ENCODE data around the gene ANKRD16.
"Not testable (repeated sequence)": the region's sequence is repeated elsewhere in the genome, so short reads cannot be mapped to it uniquely, and the experiment has no call there.

ANKRD16 gene

GRCh38 chr10:5833814-5834213 lies 55.9 kb downstream of the ANKRD16 start:
- no peak for DNase-seq (ENCODE audit: low read depth)

- no peak for DNase-seq (ENCODE audit: low read depth)
These were observed 56.7 kb downstream of the ANKRD16 start for GRCh38 chr10:5832946-5833345.

GRCh38 chr10:5831446-5831782 lies 58.3 kb downstream of the ANKRD16 start:
- no peak for DNase-seq (ENCODE audit: low read depth)

GRCh38 chr10:5830629-5831445 lies 58.9 kb downstream of the ANKRD16 start:
- DNase-seq (ENCODE audit: low read depth), result no peak

- no peak for DNase-seq (ENCODE audit: low read depth)
These were observed 60.4 kb downstream of the ANKRD16 start for GRCh38 chr10:5829267-5829666.

- DNase-seq (ENCODE audit: low read depth), result no peak
These were observed 61.0 kb downstream of the ANKRD16 start for GRCh38 chr10:5828725-5829124.

GRCh38 chr10:5827841-5828240 lies 61.9 kb downstream of the ANKRD16 start:
- no peak for DNase-seq (ENCODE audit: low read depth)

- not testable (repeated sequence) for DNase-seq (ENCODE audit: low read depth)
These were observed 63.2 kb downstream of the ANKRD16 start for GRCh38 chr10:5826511-5826910.

GRCh38 chr10:5818894-5819293 lies 70.8 kb downstream of the ANKRD16 start:
- DNase-seq (ENCODE audit: low read depth), result no peak

GRCh38 chr10:5818048-5818331 lies 71.7 kb downstream of the ANKRD16 start:
- no peak for DNase-seq (ENCODE audit: low read depth)

GRCh38 chr10:5817322-5818047 lies 72.2 kb downstream of the ANKRD16 start:
- no peak for DNase-seq (ENCODE audit: low read depth)

GRCh38 chr10:5816170-5816569 lies 73.5 kb downstream of the ANKRD16 start:
- no peak for DNase-seq (ENCODE audit: low read depth)

- no peak for DNase-seq (ENCODE audit: low read depth)
These were observed 75.3 kb downstream of the ANKRD16 start for GRCh38 chr10:5814110-5815107.

GRCh38 chr10:5813341-5814109 lies 76.2 kb downstream of the ANKRD16 start, which contains the start of gene GDI2:
TSS of gene GDI2 (minus strand) at chr10:5813434. CDS start at chr10:5813258, 176 bp downstream.
- DNase-seq (ENCODE audit: low read depth), result peak; percentile 87

- no peak for DNase-seq (ENCODE audit: low read depth)
These were observed 76.7 kb downstream of the ANKRD16 start for GRCh38 chr10:5813091-5813340.

GRCh38 chr10:5812283-5813090 lies 77.2 kb downstream of the ANKRD16 start:
- DNase-seq (ENCODE audit: low read depth), result peak; percentile 13

Measured in stimulated activated CD8-positive, alpha-beta memory T cell treated with anti-CD3 and anti-CD28 coated beads, Interleukin-15, amount 100 ng/mL, for 24 hours (primary cell).